NCI-H2029 (cell line): Measurements from ENCODE around the gene OSBPL3.

ENCODE experiments used
- DNase-seq: peaks from one replicate; lab custom pipeline; 2025; lab: John Stamatoyannopoulos, UW

OSBPL3 gene

DNA sequence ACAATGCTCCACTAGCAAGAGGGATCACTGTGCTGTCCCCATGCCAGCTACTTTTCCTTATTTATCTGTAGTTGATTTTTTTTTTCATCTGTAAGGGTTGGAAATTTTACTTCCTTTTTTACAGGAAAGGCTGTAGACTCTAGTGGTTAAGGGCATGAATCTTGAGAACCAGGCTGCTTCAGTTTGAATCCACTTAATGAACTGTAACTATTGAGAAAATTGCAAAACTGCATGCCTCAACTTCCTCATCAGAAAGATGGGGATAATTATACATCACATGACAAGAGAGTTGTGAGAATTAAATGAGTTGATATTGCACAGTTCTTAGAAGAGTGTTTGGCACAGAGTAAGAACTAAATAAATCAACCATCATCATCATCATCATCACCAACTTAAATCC is 116.4 kb downstream of the OSBPL3 start:
- DNase-seq: no peak

DNA sequence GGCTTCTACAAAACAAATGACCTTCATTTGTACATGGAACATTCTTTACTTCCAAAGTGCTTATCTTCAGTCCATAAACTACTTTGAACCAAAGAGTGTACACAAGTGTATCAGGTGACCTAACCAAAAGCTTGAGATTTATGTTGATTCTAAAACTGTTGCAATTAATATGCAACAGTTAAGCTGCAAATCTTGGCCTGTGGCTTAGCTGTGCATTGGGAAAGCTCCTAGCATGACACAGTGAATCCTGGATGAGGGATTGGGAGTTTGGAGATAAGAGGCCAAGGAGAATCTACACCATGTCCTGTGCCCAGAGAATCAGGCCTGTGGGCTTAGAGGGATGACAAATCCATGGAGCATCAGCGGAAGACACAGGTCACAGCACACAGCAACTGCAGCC is 117.5 kb downstream of the OSBPL3 start:
- no peak for DNase-seq

DNA sequence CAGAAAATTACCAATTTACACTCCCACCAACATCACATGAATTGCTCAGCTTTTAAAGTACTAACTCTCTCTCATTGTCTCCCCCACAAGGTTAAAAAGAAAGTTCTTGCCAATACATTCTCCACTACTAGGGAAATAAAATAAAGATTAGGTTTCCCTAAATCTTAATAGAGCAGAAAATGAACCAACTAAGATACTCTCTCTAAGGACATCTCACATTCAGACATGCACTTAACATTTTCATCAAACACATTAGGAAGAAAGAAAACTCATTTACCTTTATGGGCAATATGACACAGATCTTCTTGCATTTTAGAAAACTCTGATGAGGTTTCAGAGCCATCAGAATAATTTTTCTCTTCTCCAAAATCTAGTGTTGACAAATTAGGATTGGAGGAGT is 118.6 kb downstream of the OSBPL3 start:
- DNase-seq: no peak

DNA sequence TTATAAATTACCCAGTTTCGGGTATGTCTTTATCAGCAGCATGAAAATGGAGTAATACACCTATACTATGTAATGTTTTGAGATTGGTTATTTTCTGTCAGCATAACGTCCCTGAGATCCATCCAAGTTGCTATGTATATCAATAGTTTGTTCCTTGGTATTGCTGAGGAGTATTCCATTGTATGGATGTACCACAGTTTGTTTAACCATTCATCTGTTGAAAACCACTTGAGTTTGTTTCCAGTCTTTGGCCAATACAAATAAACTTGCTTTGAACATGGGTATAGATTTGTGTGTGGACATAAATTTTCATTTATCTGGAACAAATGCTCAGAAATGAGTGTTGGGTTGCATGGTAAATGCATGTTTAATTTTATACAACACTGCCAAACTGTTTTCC is 119.4 kb downstream of the OSBPL3 start:
- no peak for DNase-seq

DNA sequence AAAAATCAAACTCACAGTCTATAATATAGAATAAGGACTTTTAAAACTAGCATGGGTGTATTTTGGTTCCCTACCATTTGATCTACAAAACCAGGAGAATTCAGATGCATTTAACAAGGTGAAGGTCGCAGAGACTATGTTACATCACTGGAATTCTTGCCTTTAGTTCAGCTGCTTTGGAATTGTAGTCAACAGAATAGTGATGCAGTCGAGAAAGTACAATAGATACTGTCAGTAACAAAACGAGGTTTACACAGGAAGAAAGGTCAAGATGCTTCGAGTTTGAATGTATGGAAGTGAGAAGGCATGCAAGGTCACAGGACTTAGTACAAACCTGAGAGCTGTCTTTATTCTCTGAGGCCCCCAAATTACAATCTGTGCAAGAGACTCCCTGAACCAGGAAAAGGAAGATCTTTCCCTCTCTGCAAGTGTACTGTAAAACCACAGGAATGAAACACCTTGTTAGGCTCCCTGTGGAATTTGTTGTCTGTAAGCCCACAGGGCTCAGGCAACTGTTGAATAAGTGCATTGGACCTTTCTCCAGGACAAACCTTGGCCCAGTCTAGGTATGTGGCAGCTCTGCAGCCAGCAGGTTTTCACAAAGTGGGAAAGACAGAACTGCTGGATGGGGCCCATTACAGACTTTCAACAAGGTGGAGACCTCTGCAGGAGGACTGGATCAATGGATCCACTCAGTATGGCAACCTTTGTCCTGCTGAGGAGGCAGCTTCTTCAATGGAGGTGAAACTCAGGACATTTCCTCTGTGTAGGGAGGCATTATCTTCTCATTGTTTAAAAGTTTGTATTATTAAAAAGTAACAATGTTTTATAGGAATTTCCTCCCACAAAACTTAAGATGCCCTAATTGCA is 121.6 kb downstream of the OSBPL3 start:
- no peak for DNase-seq

DNA sequence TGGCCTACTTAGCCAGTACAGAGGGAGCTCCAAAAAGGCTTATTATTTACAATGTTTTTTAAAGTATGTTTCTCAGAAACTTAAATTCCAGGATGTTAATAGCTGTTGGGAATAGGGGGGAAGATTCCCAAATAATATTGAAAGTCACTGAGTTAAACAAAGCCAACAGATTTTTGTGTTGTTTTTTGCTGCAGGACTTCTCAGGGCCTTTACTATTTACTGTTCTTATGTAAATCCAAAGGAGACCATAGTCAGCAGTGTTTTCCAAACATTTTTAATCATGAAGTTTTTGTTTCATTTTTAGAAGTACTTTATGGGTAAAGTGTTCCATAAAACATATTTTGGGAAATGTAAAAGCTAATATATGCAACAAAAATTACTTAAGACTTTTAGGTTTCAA is 122.4 kb downstream of the OSBPL3 start:
- DNase-seq: no peak

DNA sequence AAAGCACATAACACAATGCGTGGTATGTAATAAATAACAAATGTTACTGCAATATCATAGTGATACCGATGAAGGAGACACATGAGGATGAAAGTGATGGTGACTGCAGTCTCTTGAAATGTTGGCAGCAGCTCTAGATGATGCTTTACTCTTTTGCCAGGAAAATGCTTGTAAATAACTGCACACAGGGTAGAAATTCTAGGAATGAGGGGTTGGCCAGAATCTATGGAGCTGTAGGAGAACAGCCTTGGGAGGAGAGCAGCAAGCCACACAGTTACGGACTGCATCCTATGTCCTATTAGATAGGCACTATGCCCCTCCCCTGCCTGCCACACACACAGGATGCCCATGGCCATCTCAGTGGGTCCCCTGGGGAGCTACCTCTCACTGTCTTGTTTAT is 125.1 kb downstream of the OSBPL3 start:
- no peak for DNase-seq

DNA sequence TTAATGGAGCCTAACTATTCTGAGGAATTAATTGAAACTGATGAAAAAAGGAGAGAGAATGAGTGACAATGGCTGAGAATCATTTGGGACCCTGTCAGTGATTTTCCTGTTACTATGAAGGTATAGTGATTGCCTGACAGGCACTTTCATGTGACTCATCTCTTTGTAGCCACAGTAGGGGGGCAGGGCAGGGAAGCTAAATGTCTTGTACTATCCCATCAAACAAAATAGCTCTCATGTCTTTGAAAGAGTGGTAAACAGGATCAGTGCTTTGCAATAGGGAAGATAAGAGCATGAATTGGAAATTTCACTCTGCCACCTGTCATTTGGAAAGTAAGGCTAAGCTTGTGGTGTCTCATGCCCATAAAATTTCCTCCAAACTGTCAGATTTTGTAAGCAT is 128.2 kb downstream of the OSBPL3 start:
- no peak for DNase-seq

DNA sequence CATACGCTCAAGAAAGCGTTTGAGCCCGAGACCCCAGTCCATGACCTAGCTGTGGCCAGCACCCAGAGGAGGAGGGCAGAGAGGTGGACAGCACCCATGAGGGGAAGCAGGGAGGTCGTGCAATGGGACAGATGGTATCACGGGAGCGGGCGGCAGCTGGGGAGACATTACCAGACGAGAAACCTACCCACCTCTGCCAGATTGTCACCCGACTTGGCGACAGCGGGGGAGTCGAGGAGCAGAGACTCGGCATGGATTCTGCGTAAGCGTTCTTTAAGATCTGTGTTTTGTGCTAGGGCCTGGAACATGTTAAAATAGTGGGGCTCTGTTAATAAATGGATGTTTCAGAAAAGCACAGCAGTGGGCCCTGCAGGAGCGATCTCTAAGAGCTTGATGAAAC is 131.1 kb downstream of the OSBPL3 start:
- no peak for DNase-seq

DNA sequence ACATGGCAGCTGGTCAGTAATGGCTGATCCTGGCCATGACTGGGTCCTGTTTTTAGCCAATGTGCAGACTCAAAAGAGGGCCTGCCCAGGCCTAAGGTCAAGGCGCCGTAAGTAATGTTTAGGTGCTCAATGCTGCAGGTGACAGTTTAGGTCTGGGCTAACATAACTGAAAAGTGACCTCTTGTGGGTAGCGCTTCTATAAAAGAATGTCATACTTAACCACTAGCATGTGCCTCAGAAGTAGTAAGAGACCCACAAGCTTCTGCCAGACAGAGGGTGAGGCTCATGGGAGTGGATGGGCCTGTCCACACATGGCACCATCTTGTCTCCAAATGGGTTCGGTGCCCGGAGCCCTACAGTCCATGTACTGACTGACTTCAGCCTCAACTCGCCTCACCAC is 132.2 kb downstream of the OSBPL3 start:
- no peak for DNase-seq

DNA sequence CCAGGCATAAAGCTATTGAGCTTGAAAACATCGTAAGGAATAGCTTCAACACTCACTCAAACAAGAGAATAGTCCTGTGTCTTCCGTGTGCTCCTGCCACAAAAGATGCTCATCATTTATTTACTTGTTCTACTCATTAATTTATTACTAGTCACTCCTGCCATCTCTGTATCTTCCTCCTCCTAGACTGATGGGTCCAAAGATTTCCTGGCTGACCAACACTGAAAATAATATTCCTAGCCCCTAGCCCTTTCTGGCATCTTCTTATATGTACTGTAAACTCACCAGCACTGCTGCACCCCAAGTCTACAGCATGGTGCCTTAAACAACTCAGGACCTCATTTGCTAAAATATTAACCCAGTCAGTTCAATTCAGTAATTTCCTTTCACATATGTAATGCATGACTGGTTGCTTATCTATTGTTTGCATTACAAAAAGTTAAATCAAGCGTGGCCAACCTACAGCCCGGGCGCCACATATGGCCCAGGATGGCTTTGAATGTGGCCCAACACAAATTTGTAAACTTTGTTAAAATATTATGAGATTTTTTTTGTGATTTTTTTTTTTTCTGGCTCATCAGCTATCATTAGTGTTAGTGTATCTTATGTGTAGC is 136.1 kb downstream of the OSBPL3 start:
- DNase-seq: no peak

DNA sequence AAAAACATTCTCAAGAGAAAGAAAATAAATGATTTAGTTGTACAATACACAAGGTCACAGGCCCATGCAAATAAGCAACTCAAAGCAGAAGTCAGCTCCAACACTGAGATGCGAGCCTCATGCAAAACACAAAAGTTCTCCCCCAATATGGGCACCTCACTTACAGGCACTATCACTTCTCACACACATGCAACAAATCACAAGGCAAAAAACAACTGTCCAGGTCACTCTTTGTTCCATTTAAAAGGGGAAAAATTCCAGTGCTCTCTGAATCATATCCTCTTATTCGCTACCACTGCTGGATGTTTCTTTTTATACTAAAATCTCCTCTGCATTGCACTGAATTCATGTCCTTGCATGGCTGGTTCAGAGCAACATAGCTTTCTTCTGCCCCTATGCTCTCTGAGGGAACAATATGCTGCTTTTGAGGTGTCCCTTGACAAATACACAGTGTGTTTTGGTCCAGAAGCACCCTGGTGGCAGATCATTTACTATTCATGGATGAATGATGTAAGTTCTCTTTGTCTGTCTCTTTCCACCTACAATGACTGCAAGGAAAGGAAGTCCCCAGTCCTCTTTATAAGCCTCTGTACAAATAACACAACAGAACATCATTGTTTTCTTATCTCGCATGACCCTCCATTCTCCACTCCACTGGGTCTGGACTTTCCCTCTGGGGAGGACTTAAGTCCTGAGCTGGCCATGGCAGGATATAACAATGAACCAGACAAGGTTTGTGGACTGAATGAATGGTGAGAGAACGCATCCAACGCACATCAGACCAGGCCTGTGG is 137.3 kb downstream of the OSBPL3 start:
- DNase-seq: peak; percentile 14

DNA sequence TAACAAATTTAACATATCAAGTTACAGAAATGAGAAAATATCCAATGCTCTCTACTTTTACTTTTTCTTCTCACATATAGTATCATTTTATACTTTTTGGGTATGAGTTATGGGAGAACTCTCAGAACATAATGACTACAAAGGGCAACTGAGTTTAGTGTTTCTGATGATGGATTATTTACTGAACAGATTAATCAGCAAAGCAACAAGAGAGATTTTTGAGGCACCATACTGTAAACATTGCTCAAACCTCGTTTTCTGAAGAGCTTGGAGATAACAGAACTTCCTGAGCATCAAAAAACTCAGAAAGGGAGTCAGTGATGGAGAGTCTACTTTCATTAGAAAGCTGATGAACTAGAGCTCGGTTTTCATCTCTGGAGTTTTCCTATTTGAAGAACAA is 137.9 kb downstream of the OSBPL3 start:
- no peak for DNase-seq

DNA sequence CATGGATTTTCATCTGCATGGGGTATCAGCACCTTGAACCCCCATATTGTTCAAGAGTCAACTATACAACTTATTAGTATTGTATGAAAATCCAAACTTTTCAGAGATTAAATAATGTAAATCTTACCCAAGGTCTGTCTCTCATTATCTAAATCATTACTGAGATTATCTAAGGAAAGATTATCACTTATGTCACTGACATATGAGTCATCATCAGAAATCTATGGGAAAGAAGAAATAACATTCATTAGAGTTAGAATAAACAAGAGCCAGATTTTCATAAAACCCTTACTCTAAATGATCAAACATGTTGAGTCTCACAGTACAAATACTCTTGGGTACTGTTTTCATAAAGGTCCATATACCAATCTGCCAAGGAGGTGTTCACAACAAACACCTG is 139.4 kb downstream of the OSBPL3 start:
- DNase-seq: no peak

DNA sequence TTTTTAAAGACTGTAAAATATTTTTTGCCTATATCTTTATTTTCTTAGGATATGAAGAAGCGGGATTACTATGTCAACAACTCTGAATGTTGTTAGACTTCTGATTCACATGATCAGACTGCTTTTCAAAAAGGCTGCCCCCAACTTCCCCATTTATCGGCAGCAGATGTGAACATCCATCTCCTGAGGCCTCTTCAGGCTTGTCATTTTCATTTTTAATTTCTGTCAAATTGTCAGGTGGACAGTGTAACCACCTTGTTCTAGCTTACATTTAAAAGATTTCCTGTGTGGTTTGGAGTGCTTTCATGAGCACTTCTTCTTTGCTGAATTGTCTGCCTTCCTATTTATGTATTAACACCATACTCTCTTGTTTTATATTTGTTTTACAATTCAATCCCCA is 143.9 kb downstream of the OSBPL3 start:
- DNase-seq: no peak

DNA sequence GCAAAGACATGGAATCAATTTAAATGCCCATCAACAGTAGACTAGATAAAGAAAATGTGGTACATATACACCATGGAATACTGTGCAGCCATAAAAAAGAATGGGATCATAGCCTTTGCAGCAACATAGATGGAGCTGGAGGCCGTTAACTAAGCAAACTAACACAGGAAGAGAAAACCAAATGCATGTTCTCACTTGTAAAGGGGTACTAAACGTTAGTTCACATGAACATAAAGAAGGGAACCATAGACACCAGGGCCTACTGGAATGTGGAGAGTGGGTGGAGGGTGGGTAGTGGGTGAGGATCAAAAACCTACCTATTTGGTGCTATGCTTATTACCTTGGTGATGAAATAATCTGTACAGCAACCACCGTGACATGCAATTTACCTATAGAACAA is 144.3 kb downstream of the OSBPL3 start:
- no peak for DNase-seq

DNA sequence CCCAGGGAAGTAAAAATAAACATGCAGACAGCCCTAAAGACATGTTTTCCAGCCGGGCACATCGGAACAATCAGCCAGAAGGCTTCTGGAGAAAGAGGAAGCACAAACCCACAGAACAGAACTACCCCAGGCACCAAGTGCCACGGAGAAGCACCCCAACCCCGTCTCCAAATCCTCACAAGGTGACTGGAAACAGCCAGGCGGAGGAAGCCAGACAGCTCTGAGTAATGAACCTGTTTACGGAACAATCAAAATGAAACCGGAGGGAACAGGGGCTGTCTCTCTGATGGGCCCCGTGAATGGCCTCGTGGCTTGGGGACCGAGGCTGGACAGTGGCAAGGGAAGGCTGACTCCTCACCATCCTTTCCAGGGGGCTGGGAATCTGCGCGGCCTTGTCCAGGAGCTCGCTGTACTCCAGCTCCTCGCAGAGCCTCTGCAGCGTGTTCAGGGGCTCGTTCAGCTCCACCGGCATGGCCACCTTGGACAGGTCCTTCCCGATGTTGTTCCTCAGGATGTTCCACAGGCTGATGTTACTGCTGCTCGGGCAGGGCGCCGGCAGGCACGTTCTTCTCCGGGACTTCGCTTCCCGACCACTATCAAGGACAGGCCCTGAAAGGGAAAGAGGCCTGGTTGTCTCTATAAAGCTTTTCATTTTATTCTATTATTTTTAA is 145.7 kb downstream of the OSBPL3 start:
- no peak for DNase-seq

DNA sequence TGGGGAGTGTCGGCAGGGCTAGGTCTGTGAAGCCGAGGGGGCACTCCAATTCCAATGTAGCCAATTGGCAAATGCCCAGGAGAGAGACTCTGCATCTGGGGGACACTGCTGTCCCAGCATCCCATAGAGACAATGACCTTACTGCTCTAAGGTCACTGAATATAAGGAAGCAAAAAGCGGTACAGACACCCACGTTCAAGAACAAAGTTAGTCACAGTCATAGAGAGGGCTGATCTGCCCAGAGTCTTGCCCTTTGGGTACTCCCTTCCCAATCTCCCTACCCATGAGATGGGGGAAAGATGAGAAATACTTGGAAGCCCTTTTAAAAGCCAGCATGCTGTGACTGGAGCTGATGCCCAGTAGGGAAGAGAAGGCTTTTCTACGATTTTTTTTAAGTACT is 146.4 kb downstream of the OSBPL3 start:
- DNase-seq: no peak

DNA sequence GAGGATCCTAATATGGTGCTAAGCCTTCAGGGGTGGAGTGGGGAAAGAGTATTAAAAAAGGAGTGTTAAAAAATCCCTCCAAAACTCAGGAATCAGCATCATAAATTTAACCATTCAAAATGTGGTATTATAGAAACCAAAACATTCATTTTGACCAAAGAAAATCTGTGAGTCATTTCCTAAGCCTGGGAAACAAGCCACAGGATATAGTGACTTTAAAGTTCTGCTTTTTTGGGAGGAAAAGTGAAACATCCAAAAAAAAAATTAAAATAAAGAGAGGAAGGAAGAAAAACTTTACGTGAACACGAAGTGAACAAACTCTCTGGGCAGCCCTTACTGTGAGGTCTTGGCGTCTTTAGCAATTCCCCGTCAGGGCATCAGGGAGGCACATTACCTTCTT is 148.7 kb downstream of the OSBPL3 start:
- DNase-seq: no peak

DNA sequence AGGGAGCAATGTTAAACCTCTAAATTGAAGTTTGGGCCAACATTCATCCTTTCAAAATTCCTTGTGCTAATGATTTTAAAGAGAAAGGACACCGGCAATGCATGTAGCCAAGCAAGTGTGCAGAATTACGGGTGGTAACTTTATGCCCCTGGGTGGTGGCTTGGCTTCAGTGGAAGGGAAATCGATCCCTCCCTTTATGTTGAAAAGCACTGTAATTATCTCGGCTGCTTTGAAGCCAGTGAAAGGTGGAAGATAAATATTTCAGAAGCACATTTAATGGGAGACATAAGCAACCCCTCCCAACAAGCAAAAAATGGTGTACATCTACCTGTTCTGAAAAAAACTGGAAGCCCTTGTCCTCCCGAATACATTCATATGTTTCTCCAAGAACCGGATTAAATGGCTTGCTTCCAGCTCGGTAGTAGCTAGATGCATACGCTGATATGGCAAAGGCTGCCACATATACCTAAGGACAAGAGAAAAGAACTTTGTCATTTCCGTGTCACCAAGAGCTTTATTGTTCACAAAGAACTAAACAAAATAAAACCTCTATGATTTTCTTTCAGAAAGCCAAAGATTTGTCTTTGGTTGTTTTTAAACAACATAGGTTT is 149.4 kb downstream of the OSBPL3 start:
- DNase-seq: no peak

DNA sequence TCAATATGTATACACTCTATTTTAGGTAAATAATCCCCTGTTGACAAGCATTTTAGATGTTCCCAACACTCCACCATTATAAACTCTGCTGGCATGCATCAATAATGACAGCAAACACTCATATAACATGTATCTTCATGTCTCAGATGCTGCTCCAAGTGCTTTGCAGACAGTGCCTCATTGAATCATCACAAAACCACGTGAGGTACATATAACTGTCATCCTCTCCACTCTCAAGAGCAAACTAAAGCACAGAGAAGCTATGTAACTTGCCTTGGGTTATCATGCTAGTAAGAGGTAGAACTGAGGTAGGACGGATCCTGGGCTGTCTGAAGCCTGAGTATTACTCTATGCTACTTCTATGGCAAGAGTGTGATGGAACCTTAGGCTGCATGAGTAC is 150.2 kb downstream of the OSBPL3 start:
- no peak for DNase-seq
